ENCODE results near the gene CAMKMT.

The CAMKMT gene

GRCh38 chr2:44706681-44707553 lies 345.2 kb downstream of the CAMKMT start:
- DNase-seq = no peak

- DNase-seq = no peak
Observed at GRCh38 chr2:44707945-44708660, 346.4 kb downstream of the CAMKMT start.

GRCh38 chr2:44708661-44709000 lies 346.9 kb downstream of the CAMKMT start:
- no peak for DNase-seq

- no peak for DNase-seq
Observed at GRCh38 chr2:44713170-44713569, 351.4 kb downstream of the CAMKMT start.

- DNase-seq = peak; percentile 32
Observed at GRCh38 chr2:44715671-44716081, 353.9 kb downstream of the CAMKMT start.

GRCh38 chr2:44716131-44716530 lies 354.4 kb downstream of the CAMKMT start:
- DNase-seq = no peak

GRCh38 chr2:44718431-44718830 lies 356.7 kb downstream of the CAMKMT start:
- DNase-seq = no peak

- DNase-seq = no peak
Observed at GRCh38 chr2:44719562-44719961, 357.8 kb downstream of the CAMKMT start.

GRCh38 chr2:44722026-44722625 lies 360.4 kb downstream of the CAMKMT start:
- DNase-seq = peak; percentile 2

GRCh38 chr2:44723921-44724320 lies 362.2 kb downstream of the CAMKMT start:
- no peak for DNase-seq

GRCh38 chr2:44730593-44730992 lies 368.8 kb downstream of the CAMKMT start:
- DNase-seq = no peak

GRCh38 chr2:44731505-44731904 lies 369.8 kb downstream of the CAMKMT start:
- no peak for DNase-seq

GRCh38 chr2:44736270-44736942 lies 374.7 kb downstream of the CAMKMT start:
- no peak for DNase-seq

- DNase-seq = no peak
Observed at GRCh38 chr2:44740678-44741077, 378.9 kb downstream of the CAMKMT start.

- DNase-seq = no peak
Observed at GRCh38 chr2:44741507-44741906, 379.8 kb downstream of the CAMKMT start.

- DNase-seq = no peak
Observed at GRCh38 chr2:44742057-44742456, 380.3 kb downstream of the CAMKMT start.

- no peak for DNase-seq
Observed at GRCh38 chr2:44743473-44743872, 381.7 kb downstream of the CAMKMT start.

GRCh38 chr2:44744961-44745892 lies 383.5 kb downstream of the CAMKMT start:
- DNase-seq = no peak

GRCh38 chr2:44745922-44746766 lies 384.4 kb downstream of the CAMKMT start:
- no peak for DNase-seq

- no peak for DNase-seq
Observed at GRCh38 chr2:44746856-44747615, 385.3 kb downstream of the CAMKMT start.
